Activated T-helper 2 cell treated with anti-CD3 and anti-CD28 coated beads, Interferon-gamma antibody, Interleukin-2, Interleukin-4, amounts not matched to agents 10 μg/mL and 5 μg/mL and 100 μg/mL, durations not matched to agents 14 hours and 24 hours and 36 hours (primary cell): Measurements from ENCODE around the gene CCDC97. TPM values are rescaled to one million over a fixed set of nuclear protein-coding genes. Genes with fewer than 3 reads are reported as not detected.

Source experiments
- DNase-seq: peaks from one replicate; pipeline ENCODE4 v3.0.0; 2021; ENCODE audit warnings: low spot score
- H3K27ac Mint-ChIP-seq: one replicate; pipeline ENCODE4 v1.8.0; 2021; ENCODE audit warnings: mixed read lengths
- H3K27me3 Mint-ChIP-seq: one replicate; pipeline ENCODE4 v1.8.0; 2021; ENCODE audit warnings: low read depth, mixed read lengths
- H3K36me3 Mint-ChIP-seq: one replicate; pipeline ENCODE4 v1.8.0; 2021; ENCODE audit warnings: low read depth, mixed read lengths
- H3K4me1 Mint-ChIP-seq: one replicate; pipeline ENCODE4 v1.8.0; 2021; ENCODE audit warnings: low read depth, mixed read lengths
- H3K4me3 Mint-ChIP-seq: one replicate; pipeline ENCODE4 v1.8.0; 2021; ENCODE audit warnings: low read depth, mild to moderate bottlenecking, moderate library complexity, mixed read lengths
- H3K9me3 Mint-ChIP-seq: one replicate; pipeline ENCODE4 v1.8.0; 2021; ENCODE audit warnings: mixed read lengths
- intact Hi-C: fragments of 100-400 bp; cut with micrococcal nuclease; formaldehyde crosslinking; loops from one replicate; pipeline ENCODE4 v1.15.1; 2023
- total RNA-seq: library from RNA; stranded (reverse); gene quantifications from 2 replicates; pipeline ENCODE4 v1.2.3, GENCODE V29; 2022

CCDC97 gene
- total RNA-seq, 1 donor from 2014 or later = 34.4 TPM

DNA sequence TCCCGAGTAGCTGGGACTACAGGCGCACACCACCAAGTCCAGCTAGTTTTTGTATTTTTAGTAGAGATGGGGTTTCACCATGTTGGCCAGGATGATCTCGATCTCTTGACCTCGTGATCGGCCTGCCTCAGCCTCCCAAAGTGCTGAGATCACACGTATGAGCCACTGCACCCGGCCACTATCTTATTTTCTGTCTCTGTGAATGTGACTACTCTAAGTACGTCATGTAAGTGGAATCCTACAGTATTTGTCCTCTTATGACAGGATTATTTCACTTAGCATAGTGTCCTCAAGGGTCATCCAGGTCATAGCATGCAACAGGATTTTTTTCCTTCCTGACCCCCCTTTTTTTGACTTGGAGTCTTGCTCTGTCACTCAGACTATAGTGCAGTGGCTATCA is 61.6 kb downstream of the CCDC97 start:
- no peak overlapping the region for H3K4me3 Mint-ChIP-seq
- no peaks in the 10 kb centered on the region for H3K27me3 Mint-ChIP-seq
- H3K4me1 Mint-ChIP-seq = peaks cover 13% of the 10 kb centered on the region
- intact Hi-C loops = no loop called here
- no peaks in the 10 kb centered on the region for H3K9me3 Mint-ChIP-seq
- no peaks in the 10 kb centered on the region for H3K36me3 Mint-ChIP-seq
- H3K27ac Mint-ChIP-seq = no peak overlapping the region
- DNase-seq = no peak

DNA sequence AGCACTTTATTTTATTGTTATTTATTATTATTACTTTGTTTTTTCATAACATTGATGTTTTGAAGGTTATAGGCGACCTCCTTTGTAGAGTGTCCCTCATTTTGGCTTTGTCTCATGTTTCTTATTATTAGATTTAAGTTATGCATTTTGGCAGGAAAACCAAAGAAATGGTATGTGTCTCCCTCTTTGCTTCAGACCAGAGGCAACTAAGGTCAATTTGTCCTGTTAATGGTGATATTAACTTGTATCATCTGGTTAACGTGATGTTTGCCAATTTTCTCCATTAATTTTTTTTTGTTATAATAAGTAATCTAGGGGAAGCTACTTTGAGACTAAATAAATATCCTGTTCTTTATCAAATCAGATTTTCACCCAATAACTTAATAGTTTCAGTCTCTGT is 62.5 kb downstream of the CCDC97 start:
- intact Hi-C loops = no loop called here
- Mint-ChIP-seq H3K4me1 (peaks cover 17% of the 10 kb centered on the region), H3K4me3 (no peak overlapping the region), H3K36me3 (peaks cover 5% of the 10 kb centered on the region), H3K9me3 (no peaks in the 10 kb centered on the region), H3K27me3 (no peaks in the 10 kb centered on the region), H3K27ac (no peak overlapping the region)
- DNase-seq = no peak

DNA sequence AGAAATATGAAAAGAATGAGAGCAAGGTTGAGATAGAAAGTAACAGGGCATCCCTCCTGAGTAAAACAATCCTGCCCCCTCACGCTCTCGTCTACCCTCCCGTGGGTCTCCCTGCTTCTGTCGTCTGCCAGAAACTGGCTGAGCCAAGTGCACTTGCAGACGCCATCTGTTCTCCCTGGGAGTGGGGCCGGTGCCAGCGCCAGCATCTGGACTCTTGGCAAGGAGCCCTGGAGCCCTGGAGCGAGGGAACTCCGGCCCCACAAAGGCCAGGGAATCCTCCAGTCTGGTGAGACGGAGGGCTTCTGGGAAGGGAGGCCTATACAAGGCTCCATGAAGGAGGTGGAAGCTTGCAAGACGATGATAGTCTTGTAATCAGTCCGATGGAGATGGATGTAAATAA is 64.0 kb downstream of the CCDC97 start:
- H3K36me3 Mint-ChIP-seq = peaks cover 5% of the 10 kb centered on the region
- peaks cover 13% of the 10 kb centered on the region for H3K4me1 Mint-ChIP-seq
- H3K27me3 Mint-ChIP-seq = no peaks in the 10 kb centered on the region
- DNase-seq = no peak
- H3K27ac Mint-ChIP-seq = no peak overlapping the region
- intact Hi-C loops = no loop called here
- H3K4me3 Mint-ChIP-seq = no peak overlapping the region
- no peaks in the 10 kb centered on the region for H3K9me3 Mint-ChIP-seq

Other genes with a start within 250 kb of the CCDC97 start
- gene CYP2A13, start 221.7 kb upstream of the CCDC97 start, total RNA-seq = not detected in 2 replicates
- gene CYP2F1, start 195.7 kb upstream of the CCDC97 start, total RNA-seq = not detected in 2 replicates
- gene CYP2S1, start 117.0 kb upstream of the CCDC97 start, total RNA-seq = 0.34 and 1.2 TPM in 2 replicates
- 0.21 and 0.50 TPM in 2 replicates for gene AXL, start 90.9 kb upstream of the CCDC97 start, total RNA-seq
- gene HNRNPUL1, start 45.8 kb upstream of the CCDC97 start, total RNA-seq = 283 and 294 TPM in 2 replicates
- gene TGFB1, start 43.8 kb downstream of the CCDC97 start, total RNA-seq = 125 and 126 TPM in 2 replicates
- 6.2 TPM in 2 replicates for gene B9D2, start 54.0 kb downstream of the CCDC97 start, total RNA-seq
- gene TMEM91, start 66.4 kb downstream of the CCDC97 start, total RNA-seq = 4.2 and 4.8 TPM in 2 replicates
- gene EXOSC5, start 87.2 kb downstream of the CCDC97 start, total RNA-seq = 50.4 and 54.3 TPM in 2 replicates
- 18.9 and 20.5 TPM in 2 replicates for gene BCKDHA, start 87.6 kb downstream of the CCDC97 start, total RNA-seq
- gene B3GNT8, start 117.2 kb downstream of the CCDC97 start, total RNA-seq = 0.96 and 0.97 TPM in 2 replicates
- gene DMAC2, start 129.7 kb downstream of the CCDC97 start, total RNA-seq = 58.3 and 60.8 TPM in 2 replicates
- not detected in 2 replicates for gene ERICH4, start 133.0 kb downstream of the CCDC97 start, total RNA-seq